ENCODE results near the gene ATP5F1E. TPM values are rescaled to one million over a fixed set of nuclear protein-coding genes. Genes with fewer than 3 reads are reported as not detected.

Gene ATP5F1E
- total and polyA plus RNA-seq, 9 of the 15 experiments (the other 6 are each of a cell fraction or from before 2014, with no cell fraction given): 60.3 to 162 (median 113) TPM

GRCh38 chr20:59000326-59000725 lies 31.8 kb downstream of the ATP5F1E start:
- Histone ChIP-seq H3K4me3 (no peak overlapping the region), H2AFZ (ENCODE audit: low read depth, low read length) (no peak overlapping the region), H3K4me1 (replicated peaks in 1 of 2; ENCODE audit: control insufficient read depth in 2 of 2, insufficient read depth in 2 of 2, low read length in 2 of 2) (peaks cover 8 to 47% of the 10 kb centered on the region in 2 experiments; a peak in 4 of 5 replicates), H3K9me3 (replicated peaks; ENCODE audit: control insufficient read depth, insufficient read depth, low read depth, low read length) (no peaks in the 10 kb centered on the region), H3K9ac (ENCODE audit: insufficient read depth in 1 of 2, low read depth in 2 of 2, low read length in 2 of 2) (no peak overlapping the region), H3K4me2 (ENCODE audit: insufficient read depth, low read length) (no peak overlapping the region), H3K27me3 (ENCODE audit: control insufficient read depth in 2 of 2, insufficient read depth in 2 of 2, low read length in 2 of 2) (no peaks in the 10 kb centered on the region), H3K9me1 (ENCODE audit: control insufficient read depth, insufficient read depth, low read length) (no peaks in the 10 kb centered on the region), H4K20me1 (replicated peaks; ENCODE audit: control insufficient read depth, insufficient read depth, low read length) (peaks cover 2% of the 10 kb centered on the region), H3K27ac (ENCODE audit: extremely low read depth, low read depth, low read length) (no peak overlapping the region), H3K36me3 (ENCODE audit: control insufficient read depth, insufficient read depth, low read length) (peaks cover 84% of the 10 kb centered on the region), H3K79me2 (ENCODE audit: control insufficient read depth, insufficient read depth, low read length) (peaks cover 21% of the 10 kb centered on the region)
- in situ Hi-C loops (cut with MboI) (no loop called here), intact Hi-C loops (cut with micrococcal nuclease) (no loop called here)
- BruUV-seq (replicated peaks): no TSS peak
- ATAC-seq (no peak), FAIRE-seq (no peak), DNase-seq (ENCODE audit: extremely low read depth in 1 of 4, low spot score in 3 of 4) (no peak)
- TF ChIP-seq ADNP (tag; IDR thresholded peaks at IDR 0.05): no peak
- TF ChIP-seq EZH2 (IDR thresholded peaks at IDR 0.05; ENCODE audit: borderline replicate concordance, low read depth, low read length): no peak
- TF ChIP-seq ZSCAN29 (IDR thresholded peaks at IDR 0.05): no peak
- TF ChIP-seq CHCHD3 (CRISPR knock-in tag; IDR thresholded peaks at IDR 0.05): no peak
- no peak for TF ChIP-seq ZBTB7A (IDR thresholded peaks at IDR 0.05; ENCODE audit: borderline replicate concordance, control insufficient read depth, low read depth, low read length)
- no peak for TF ChIP-seq RB1 (IDR thresholded peaks at IDR 0.05; ENCODE audit: low read depth)
- no peak for TF ChIP-seq ZNF408 (CRISPR knock-in tag; IDR thresholded peaks at IDR 0.05; ENCODE audit: low read depth)
- TF ChIP-seq ZFX (CRISPR knock-in tag; IDR thresholded peaks at IDR 0.05): no peak
- TF ChIP-seq, protein P1, sequence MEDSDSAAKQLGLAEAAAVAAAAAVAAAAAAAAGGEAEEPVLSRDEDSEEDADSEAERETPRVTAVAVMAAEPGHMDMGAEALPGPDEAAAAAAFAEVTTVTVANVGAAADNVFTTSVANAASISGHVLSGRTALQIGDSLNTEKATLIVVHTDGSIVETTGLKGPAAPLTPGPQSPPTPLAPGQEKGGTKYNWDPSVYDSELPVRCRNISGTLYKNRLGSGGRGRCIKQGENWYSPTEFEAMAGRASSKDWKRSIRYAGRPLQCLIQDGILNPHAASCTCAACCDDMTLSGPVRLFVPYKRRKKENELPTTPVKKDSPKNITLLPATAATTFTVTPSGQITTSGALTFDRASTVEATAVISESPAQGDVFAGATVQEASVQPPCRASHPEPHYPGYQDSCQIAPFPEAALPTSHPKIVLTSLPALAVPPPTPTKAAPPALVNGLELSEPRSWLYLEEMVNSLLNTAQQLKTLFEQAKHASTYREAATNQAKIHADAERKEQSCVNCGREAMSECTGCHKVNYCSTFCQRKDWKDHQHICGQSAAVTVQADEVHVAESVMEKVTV (CRISPR knock-in tag; IDR thresholded peaks at IDR 0.05): no peak
- TF ChIP-seq MYNN (IDR thresholded peaks at IDR 0.05): no peak
- no peak for TF ChIP-seq MYNN (CRISPR knock-in tag; IDR thresholded peaks at IDR 0.05)
- TF ChIP-seq, protein P2, sequence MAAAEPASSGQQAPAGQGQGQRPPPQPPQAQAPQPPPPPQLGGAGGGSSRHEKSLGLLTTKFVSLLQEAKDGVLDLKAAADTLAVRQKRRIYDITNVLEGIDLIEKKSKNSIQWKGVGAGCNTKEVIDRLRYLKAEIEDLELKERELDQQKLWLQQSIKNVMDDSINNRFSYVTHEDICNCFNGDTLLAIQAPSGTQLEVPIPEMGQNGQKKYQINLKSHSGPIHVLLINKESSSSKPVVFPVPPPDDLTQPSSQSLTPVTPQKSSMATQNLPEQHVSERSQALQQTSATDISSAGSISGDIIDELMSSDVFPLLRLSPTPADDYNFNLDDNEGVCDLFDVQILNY (CRISPR knock-in tag; IDR thresholded peaks at IDR 0.05): no peak
- TF ChIP-seq EP400 (IDR thresholded peaks at IDR 0.05): no peak
- no peak for TF ChIP-seq GABPB2 (CRISPR knock-in tag; conservative IDR thresholded peaks at IDR 0.05)
- TF ChIP-seq POU5F1 (IDR thresholded peaks at IDR 0.05; ENCODE audit: borderline replicate concordance, low read depth, low read length, partially characterized antibody): no peak
- TF ChIP-seq ZNF778 (CRISPR knock-in tag; IDR thresholded peaks at IDR 0.05): no peak
- no peak for TF ChIP-seq FOXK2 (conservative IDR thresholded peaks at IDR 0.05 in 1 of 2, IDR thresholded peaks at IDR 0.05 in 1 of 2; ENCODE audit: low read depth in 2 of 2)
- WGBS (ENCODE audit: insufficient coverage, low coverage, missing lambda C conversion rate): 76% methylated on average over 3 of the region's 3 CpGs
- ChIA-PET POLR2A (interaction anchor here (1.1 kb wide), 1 partner anchor 21 kb away, joined by 3 read pairs; no protein-coding TSS in a partner anchor), CTCF (ENCODE audit: low intra/inter-chr PET ratio) (no interaction called here)
